ENCODE measurements around the gene PALLD.

Gene PALLD

GRCh38 chr4:168879188-168879587 is 382.3 kb downstream of the PALLD start:
- H3K27ac ChIP-seq, result no peak overlapping the region
- TF ChIP-seq, protein P1, sequence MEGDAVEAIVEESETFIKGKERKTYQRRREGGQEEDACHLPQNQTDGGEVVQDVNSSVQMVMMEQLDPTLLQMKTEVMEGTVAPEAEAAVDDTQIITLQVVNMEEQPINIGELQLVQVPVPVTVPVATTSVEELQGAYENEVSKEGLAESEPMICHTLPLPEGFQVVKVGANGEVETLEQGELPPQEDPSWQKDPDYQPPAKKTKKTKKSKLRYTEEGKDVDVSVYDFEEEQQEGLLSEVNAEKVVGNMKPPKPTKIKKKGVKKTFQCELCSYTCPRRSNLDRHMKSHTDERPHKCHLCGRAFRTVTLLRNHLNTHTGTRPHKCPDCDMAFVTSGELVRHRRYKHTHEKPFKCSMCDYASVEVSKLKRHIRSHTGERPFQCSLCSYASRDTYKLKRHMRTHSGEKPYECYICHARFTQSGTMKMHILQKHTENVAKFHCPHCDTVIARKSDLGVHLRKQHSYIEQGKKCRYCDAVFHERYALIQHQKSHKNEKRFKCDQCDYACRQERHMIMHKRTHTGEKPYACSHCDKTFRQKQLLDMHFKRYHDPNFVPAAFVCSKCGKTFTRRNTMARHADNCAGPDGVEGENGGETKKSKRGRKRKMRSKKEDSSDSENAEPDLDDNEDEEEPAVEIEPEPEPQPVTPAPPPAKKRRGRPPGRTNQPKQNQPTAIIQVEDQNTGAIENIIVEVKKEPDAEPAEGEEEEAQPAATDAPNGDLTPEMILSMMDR (conservative IDR thresholded peaks at IDR 0.05), result no peak

GRCh38 chr4:168880072-168880675 is 383.3 kb downstream of the PALLD start:
- H3K27ac ChIP-seq, result no peak overlapping the region
- TF ChIP-seq, protein P1 (conservative IDR thresholded peaks at IDR 0.05), result no peak

- no peak overlapping the region for H3K27ac ChIP-seq
- TF ChIP-seq, protein P1 (conservative IDR thresholded peaks at IDR 0.05), result no peak
Observed at GRCh38 chr4:168880811-168881595, 384.2 kb downstream of the PALLD start.

DNA sequence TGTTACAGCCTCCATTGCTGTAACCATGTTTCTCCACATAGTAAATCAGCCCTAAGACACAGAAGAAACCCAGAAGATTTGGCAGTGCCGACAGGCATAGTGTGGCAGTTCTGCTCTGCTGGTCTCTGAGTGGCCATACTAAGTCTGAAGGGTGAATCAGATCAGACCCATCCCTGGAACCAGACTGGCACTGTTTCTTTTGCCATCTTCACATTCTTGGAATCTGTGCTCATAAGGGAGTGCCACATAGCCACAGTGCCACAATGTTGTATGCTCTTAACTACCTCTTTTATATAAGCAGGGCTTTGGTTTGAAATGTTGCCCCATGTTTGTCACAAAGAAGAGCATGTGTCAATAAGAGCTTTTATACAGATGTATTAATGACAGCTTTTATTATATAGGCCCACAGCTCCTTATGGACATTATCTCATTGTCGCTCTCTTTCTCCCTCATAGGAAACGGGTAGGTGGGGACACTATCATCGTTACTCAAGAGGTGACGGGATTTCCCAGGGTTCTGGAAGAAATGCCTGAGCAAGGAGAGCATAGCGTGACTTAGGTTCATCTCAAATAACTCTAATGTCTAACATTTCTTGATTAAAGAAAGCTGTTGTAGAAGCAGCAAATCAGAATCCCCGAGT is 385.0 kb downstream of the PALLD start:
- TF ChIP-seq, protein P1 (conservative IDR thresholded peaks at IDR 0.05), result no peak
- H3K27ac ChIP-seq, result no peak overlapping the region

GRCh38 chr4:168882650-168883233 is 385.9 kb downstream of the PALLD start:
- TF ChIP-seq, protein P1 (conservative IDR thresholded peaks at IDR 0.05), result no peak

DNA sequence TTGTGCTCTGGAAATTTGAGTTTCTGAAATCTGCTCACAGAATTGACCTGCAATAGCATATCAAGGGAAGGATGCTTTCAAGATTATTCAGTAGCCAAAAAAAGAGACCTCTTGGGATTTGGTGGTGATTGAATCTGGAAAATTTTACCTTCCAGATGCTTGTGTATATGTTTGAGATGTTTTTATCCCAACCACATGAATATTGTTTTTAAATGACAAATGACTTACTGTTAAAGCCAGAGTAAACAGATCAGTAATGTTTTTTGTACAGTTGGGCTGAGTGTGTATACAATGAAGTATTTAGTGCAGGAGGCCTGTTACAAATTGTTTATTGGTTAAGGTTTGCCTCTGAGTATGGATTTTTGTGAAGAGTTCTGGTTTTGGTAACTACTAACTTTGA is 386.7 kb downstream of the PALLD start:
- TF ChIP-seq, protein P1 (conservative IDR thresholded peaks at IDR 0.05), result no peak
- no peak overlapping the region for H3K27ac ChIP-seq

More at GRCh38 chr4:168882650-168883233, 385.9 kb downstream of the PALLD start:
- H3K27ac ChIP-seq, result no peak overlapping the region
